Measurements from ENCODE around the gene TMEM150C. TPM values are rescaled to one million over a fixed set of nuclear protein-coding genes. Genes with fewer than 3 reads are reported as not detected.
A peak's percentile ranks its signal among the peaks of the same experiment; 100 is the strongest.

Gene TMEM150C
- total RNA-seq, 4 donors from 2014 or later = 3.4 to 15.5 (median 7.3) TPM

DNA sequence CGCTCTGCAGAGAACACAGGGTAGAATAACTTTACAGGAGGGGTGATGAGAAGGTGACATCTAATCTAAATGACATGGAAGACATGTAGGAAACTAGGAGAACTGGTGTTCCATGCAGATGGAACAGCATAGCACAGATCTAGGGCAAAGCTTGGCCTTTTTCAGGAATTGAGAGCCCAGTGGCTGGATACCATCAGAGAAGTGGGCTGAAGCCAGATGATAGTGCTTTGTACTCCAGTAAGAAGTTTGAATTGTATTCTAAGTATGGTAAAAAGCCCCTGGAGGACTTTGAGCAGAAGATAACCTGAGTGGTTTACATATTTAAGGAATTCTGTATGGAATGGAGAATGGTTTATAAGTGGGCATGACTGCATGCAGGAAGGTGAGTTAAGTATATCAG is 98.6 kb downstream of the TMEM150C start:
- no peak overlapping the region for H3K4me3 ChIP-seq (ENCODE audit: low read depth, poor library complexity, severe bottlenecking)
- intact Hi-C loops (cut with DNase I; ENCODE audit: low total_unique reads) = loop anchor here (10.0 kb wide), 1 partner anchor 272 kb away; no protein-coding TSS in a partner anchor
- no peak for DNase-seq (ENCODE audit: low spot score in 2 of 2)
- WGBS, 2 donors = 98 to 100% methylated on average over 1 of the region's 1 CpG
- TF ChIP-seq, protein P1, sequence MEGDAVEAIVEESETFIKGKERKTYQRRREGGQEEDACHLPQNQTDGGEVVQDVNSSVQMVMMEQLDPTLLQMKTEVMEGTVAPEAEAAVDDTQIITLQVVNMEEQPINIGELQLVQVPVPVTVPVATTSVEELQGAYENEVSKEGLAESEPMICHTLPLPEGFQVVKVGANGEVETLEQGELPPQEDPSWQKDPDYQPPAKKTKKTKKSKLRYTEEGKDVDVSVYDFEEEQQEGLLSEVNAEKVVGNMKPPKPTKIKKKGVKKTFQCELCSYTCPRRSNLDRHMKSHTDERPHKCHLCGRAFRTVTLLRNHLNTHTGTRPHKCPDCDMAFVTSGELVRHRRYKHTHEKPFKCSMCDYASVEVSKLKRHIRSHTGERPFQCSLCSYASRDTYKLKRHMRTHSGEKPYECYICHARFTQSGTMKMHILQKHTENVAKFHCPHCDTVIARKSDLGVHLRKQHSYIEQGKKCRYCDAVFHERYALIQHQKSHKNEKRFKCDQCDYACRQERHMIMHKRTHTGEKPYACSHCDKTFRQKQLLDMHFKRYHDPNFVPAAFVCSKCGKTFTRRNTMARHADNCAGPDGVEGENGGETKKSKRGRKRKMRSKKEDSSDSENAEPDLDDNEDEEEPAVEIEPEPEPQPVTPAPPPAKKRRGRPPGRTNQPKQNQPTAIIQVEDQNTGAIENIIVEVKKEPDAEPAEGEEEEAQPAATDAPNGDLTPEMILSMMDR (IDR thresholded peaks at IDR 0.05) = no peak
- no peak for TF ChIP-seq POLR2A (IDR thresholded peaks at IDR 0.05)

DNA sequence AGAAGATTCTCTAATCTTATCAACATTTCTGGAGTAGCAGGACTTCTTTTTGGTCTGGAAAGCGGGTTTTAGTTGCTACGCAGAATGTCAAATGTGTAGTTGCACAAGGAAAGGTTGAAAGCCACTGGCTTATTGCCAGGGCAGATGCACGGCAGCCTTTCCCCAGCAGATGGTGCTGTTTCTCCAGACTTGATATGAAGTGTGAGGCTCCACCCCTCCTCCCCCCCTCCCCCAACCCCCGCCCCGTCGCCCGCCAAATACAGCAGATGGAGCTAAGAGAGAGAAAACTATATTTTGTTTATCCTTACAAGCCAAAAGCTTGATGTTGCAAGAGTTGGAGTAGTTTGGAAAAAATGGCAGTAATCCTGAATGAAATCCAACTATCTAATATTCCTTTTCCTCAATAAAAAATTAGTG is 99.4 kb downstream of the TMEM150C start:
- intact Hi-C loops (cut with DNase I; ENCODE audit: low total_unique reads) = loop anchor here (10.0 kb wide), 1 partner anchor 272 kb away; no protein-coding TSS in a partner anchor

DNA sequence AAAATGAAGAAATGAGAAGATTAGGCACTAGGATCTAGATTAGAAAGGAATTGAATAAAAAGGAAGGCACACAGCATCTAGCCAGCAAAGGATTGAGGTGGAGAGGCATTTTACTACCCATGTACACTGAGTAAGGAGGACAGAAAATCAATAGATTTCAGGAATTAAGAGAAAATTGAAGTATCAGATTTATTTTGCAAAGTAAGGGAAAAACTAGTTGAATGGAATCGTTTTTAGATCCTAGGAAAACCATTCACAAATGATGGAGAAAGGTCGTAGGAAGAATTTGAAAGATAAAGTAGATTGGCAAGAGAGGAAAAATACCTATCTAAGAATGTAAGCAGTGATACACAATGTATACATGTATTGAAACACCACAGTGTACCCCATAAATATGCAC is 100.1 kb downstream of the TMEM150C start:
- intact Hi-C loops (cut with DNase I; ENCODE audit: low total_unique reads) = loop anchor here (10.0 kb wide), 1 partner anchor 273 kb away; no protein-coding TSS in a partner anchor
- no peak overlapping the region for H3K4me3 ChIP-seq (ENCODE audit: low read depth, poor library complexity, severe bottlenecking)
- DNase-seq (ENCODE audit: low spot score in 2 of 2) = no peak
- TF ChIP-seq, protein P1 (IDR thresholded peaks at IDR 0.05) = no peak
- no peak for TF ChIP-seq POLR2A (IDR thresholded peaks at IDR 0.05)
- WGBS, 2 donors = 80 to 82% methylated on average over 2 of the region's 2 CpGs

More for the DNA sequence above, 99.4 kb downstream of the TMEM150C start:
- TF ChIP-seq, protein P1 (IDR thresholded peaks at IDR 0.05) = no peak
- no peak for TF ChIP-seq POLR2A (IDR thresholded peaks at IDR 0.05)
- 6 to 7% methylated on average over 7 of the region's 7 CpGs for WGBS, 2 donors
- DNase-seq (ENCODE audit: low spot score in 2 of 2) = peak; percentile 94 to 97
- no peak overlapping the region for H3K4me3 ChIP-seq (ENCODE audit: low read depth, poor library complexity, severe bottlenecking)

- no peak overlapping the region for H3K4me3 ChIP-seq (ENCODE audit: low read depth, poor library complexity, severe bottlenecking)
- 83 to 85% methylated on average over 2 of the region's 2 CpGs for WGBS, 2 donors
- intact Hi-C loops (cut with DNase I; ENCODE audit: low total_unique reads) = no loop called here
- DNase-seq (ENCODE audit: low spot score in 2 of 2) = no peak
- TF ChIP-seq POLR2A (IDR thresholded peaks at IDR 0.05) = no peak
- TF ChIP-seq, protein P1 (IDR thresholded peaks at IDR 0.05) = no peak
These were observed 103.1 kb downstream of the TMEM150C start for GRCh38 chr4:82458729-82459128.

DNA sequence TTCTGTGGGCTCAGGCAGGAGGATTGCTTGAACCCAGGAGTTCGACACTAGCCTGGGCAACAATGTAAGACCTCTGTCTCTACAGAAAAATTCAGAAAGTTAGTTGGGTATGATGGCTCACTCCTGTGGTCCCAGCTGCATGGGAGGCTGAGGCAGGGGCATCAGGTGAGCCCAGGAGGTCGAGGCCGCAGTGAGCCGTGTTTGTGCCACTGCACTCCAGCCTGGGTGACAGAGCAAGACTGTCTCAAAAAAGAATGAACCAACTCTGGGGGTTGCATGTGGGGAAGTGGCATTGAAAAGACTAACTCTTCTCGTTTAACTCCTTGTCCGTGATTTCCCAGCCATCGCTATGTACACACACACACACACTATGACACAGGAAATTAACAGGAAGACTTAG is 104.5 kb downstream of the TMEM150C start:
- no peak overlapping the region for H3K4me3 ChIP-seq (ENCODE audit: low read depth, poor library complexity, severe bottlenecking)
- intact Hi-C loops (cut with DNase I; ENCODE audit: low total_unique reads) = no loop called here
- 89% methylated on average over 7 of the region's 7 CpGs for WGBS, 2 donors
- no peak for DNase-seq (ENCODE audit: low spot score in 2 of 2)
- TF ChIP-seq, protein P1 (IDR thresholded peaks at IDR 0.05) = no peak
- no peak for TF ChIP-seq POLR2A (IDR thresholded peaks at IDR 0.05)

DNA sequence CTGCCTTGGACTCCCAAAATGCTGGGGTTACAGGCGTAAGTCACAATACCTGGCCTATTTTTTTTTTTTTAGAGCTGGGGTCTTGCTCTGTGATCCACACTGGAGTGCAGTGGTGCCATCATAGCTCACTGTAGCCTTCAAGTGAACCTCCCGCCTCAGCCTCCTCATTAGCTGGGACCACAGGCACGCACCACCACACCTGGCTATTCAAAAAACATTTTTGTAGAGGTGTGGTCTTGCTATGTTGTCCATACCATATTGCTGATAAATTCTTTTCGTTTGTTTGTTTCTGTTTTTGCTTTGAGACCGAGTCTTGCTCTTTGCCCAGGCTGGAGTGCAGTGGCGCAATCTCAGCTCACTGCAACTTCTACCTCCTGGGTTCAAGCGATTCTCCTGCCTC is 109.8 kb downstream of the TMEM150C start:
- no peak overlapping the region for H3K4me3 ChIP-seq (ENCODE audit: low read depth, poor library complexity, severe bottlenecking)
- 97% methylated on average over 7 of the region's 7 CpGs for WGBS, 2 donors
- DNase-seq (ENCODE audit: low spot score in 2 of 2) = no peak
- intact Hi-C loops (cut with DNase I; ENCODE audit: low total_unique reads) = no loop called here
- TF ChIP-seq, protein P1 (IDR thresholded peaks at IDR 0.05) = no peak
- TF ChIP-seq POLR2A (IDR thresholded peaks at IDR 0.05) = no peak
